NCI-H1694 treated with DMSO at 0.1 percent for 48 hours (cell line): ENCODE results near the gene CFAP73.
"Not testable (repeated sequence)": the region's sequence is repeated elsewhere in the genome, so short reads cannot be mapped to it uniquely, and the experiment has no call there.

Experiments used
- DNase-seq: peaks from one replicate; lab custom pipeline; 2025; lab: John Stamatoyannopoulos, UW

CFAP73 gene

GRCh38 chr12:113119980-113120669 is 29.4 kb upstream of the CFAP73 start:
- DNase-seq: no peak

- no peak for DNase-seq
Measured at GRCh38 chr12:113120670-113121370, 28.7 kb upstream of the CFAP73 start.

DNA sequence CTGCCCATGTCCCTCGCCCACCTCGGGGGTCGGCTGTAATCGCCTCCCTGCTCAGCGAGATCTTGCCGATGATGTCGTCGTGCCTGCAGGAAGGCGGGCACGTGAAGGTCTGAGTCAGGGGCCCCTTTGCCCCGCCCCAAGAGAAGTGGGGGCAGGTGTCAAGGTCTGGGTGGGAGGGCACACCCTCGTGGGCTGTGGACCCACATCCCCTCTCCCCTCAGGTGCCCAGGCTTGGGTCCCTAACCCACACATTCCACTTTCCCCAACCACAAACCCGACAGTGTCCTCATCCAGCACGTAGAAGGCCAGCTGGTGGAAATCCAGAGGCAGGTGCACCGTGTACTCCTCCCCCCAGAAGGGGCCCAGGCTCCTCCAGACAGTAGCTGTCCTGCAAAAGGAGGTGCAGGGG is 21.7 kb upstream of the CFAP73 start:
- DNase-seq: no peak

- no peak for DNase-seq
Measured at GRCh38 chr12:113128802-113129663, 20.5 kb upstream of the CFAP73 start.

GRCh38 chr12:113129664-113130456 is 19.7 kb upstream of the CFAP73 start:
- DNase-seq: no peak

GRCh38 chr12:113130457-113131135 is 18.9 kb upstream of the CFAP73 start:
- DNase-seq: no peak

DNA sequence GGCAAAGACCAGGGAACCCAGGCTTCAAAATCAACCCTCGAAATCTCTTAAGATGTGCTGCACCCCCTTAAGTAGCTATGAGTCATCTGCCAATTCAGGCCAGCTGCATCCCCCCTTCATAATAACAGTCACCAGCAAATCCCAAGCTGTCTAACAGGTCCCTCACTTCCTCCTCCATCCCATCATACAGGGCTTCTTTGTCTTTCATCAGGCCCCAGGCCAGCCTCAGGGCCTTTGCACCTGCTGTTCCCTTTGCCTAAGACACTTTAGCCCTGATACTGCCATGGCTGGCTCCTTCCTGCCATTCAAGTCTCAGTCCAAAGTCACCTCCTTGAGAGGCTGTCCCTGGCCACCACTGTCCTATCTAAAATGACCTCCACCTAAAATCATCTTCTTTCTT is 18.0 kb upstream of the CFAP73 start:
- DNase-seq: no peak

- DNase-seq: no peak
Measured at GRCh38 chr12:113133036-113133435, 16.5 kb upstream of the CFAP73 start.

GRCh38 chr12:113133666-113134065 is 15.9 kb upstream of the CFAP73 start:
- no peak for DNase-seq

DNA sequence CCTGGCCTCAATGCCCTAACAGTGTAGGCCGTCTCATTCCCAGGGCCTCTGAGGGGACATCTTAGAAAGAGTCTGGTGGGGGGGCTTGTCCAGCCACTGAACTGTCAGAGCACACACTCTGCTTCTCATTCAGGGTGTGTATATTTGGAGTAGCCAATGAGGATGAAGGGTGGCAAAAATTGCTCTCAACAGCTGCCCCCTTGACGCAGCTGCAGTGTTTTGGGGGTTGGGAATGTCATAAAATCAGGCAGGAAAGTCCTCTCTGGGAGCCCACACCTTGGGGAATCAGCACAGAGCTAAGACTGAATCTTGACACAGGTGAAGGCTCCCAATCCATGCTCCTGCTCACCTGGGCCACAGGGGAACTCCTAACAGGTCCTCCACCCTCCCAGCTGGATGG is 15.5 kb upstream of the CFAP73 start:
- no peak for DNase-seq

DNA sequence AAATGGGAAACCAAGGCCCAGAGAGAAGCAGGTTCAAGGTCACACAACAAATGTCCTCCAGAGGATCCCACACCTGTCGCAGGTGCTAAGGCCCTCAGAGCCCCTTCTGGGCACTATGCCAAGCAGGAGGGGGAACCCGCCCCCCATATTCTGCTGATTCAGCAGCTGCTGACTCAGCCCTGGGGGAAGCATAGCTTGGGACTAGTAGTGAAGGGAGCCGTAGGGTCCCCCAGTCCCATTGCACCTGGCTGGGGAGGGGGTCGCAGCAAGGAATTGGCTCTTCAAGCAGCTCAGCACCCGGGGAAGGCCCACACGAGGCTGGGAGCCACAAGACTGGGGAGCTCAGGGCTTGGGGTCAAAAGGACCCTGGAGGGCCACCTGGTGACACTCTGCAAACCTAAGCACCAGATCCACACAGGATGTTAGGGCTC is 15.0 kb upstream of the CFAP73 start:
- DNase-seq: no peak

GRCh38 chr12:113135178-113136127 is 14.1 kb upstream of the CFAP73 start, which contains the start of gene RASAL1:
TSS of gene RASAL1 (minus strand) at chr12:113135761. CDS start at chr12:113135462, 299 bp downstream.
- DNase-seq: peak; percentile 35

DNA sequence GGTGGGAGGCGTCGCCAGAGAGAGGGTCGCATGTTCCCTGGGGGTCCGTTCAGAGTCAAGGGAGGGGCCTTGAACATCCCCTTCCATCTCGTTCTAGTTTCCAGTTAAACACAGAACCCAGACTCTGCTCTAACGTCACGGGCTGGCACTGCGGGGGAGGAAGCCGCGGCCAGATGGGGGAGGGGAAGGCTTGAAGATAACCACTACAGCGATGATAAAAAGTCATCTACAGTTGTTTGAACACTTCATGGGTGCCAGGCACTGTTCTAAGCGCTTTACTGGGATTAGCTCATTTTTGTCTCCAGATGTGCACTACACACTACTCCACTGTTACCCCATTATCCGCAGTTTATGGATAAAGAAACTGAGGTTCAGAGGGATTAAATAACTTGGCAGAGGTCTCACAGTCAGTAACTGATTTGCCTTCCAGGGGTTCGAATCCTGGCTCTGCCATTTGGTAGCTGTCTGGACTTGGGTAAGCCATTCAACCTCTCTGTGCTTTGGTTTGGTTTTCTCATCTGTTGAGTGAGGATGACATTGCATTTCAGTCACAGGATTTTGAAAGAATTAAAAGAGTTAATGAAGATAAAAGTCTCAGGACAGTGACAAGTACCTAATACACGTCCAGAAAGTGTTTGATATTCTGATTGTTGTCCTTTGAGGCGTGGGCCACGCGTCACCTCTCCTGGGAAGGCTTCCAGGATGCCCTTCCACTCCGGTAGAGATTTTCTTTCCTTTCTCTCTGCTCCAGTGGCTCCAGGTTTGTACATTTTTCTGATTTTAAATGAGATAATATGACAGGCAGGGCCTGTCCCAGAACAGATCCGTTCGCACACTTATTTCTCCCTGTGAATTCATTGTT is 13.2 kb upstream of the CFAP73 start:
- DNase-seq: no peak

GRCh38 chr12:113136990-113137511 is 12.5 kb upstream of the CFAP73 start:
- DNase-seq: no peak

GRCh38 chr12:113137861-113138783 is 11.4 kb upstream of the CFAP73 start:
- DNase-seq: no peak

DNA sequence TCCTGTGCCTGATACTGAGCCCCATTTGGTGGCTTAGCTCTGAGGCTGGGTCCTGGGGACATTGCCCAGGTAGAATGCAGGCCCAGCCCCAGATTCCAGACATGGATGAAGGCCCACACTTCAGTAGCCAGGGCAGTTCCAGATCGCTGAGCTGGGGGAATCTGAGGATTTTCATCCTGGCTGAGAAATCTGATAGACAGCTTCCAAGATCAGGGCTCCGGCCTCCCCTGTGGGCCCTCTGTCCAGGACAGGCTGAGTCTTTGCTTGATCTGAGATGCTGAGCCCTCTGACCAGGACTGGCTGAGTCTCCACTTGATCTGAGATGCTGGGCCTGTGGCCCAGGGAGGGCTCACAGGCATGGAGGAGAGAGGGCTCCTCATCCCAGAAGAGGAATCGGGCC is 10.7 kb upstream of the CFAP73 start:
- DNase-seq: no peak

DNA sequence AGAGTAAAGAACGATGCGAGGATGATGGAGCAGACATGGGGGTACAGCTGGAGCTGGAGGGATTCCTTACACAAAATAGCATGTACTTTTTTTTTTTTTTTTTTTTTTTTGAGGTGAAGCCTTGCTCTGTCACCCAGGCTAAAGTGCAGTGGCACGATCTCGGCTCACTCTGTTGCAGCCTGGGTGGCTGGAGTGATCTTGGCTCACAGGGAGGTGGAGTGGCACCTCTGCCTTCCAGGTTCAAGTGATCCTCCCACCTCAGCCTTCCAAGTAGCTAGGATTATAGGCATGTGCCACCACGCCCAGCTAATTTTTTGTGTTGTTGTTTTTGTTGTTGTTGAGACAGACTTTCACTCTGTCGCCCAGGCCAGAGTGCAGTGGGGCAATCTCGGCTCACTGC is 8.8 kb upstream of the CFAP73 start:
- DNase-seq: no peak

DNA sequence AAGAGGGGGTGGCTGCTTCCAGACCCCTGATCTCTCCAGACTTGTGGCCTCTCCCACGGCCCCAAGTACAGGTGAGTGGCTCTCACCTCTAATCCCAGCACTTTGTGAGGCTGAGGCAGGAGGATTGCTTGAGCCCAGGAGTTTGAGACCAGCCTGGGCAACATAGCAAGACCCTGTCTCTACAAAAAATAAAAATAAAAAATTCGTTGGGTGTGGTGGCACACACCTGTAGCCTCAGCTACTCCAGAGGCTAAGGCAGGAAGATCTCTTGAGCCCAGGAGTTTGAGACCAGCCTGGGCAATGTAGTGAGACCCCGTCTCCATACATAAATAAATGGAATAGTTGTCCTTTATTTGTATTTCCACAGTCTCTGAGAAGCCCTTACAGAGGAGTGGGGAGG is 7.8 kb upstream of the CFAP73 start:
- not testable (repeated sequence) for DNase-seq
